HCT116 (cell line): Measurements from ENCODE around the gene DEXI. TPM values are rescaled to one million over a fixed set of nuclear protein-coding genes. Genes with fewer than 3 reads are reported as not detected.

Source experiments
- ATAC-seq: fragments of 200-7000 bp; cut with Tn5 transposase; 2 replicates; pipeline ENCODE4 v1.9.1; 2020; ENCODE audit warnings: mild to moderate bottlenecking, moderate library complexity
- BruUV-seq: library from RNA; stranded (reverse); fragments of 400-500 nt; replicated peaks from 2 replicates; lab custom pipeline; 2021; lab: Mats Ljungman, UMichigan
- CTCF ChIA-PET: fragments of 300-600 bp; sonication (Branson Sonifier 250); formaldehyde crosslinking; loops from one replicate; lab custom pipeline; 2021; ENCODE audit warnings: antibody characterized with exemption; lab: Charles Lee
- POLR2A ChIA-PET: fragments of 300-600, 350-600 bp; sonication (Branson Sonifier 250); formaldehyde crosslinking; loops from one replicate; lab custom pipeline; 2021; ENCODE audit warnings: antibody characterized with exemption; lab: Charles Lee
- RAD21 ChIA-PET, 2 experiments: fragments of 300-600 bp; sonication (Branson Sonifier 250); formaldehyde crosslinking; loops; one replicate each; lab custom pipeline; 2023; ENCODE audit warnings: low total read pairs in 2 of 2; ENCODE audit not compliant: uncharacterized antibody in 2 of 2, unreplicated experiment in 2 of 2, low non-redundant PET in 1 of 2; lab: Charles Lee
- DNase-seq: peaks from one replicate; pipeline ENCODE4 v3.0.0-alpha.2; 2010; ENCODE audit warnings: low read depth, low spot score
- H2AFZ ChIP-seq: fragments of 200-600 bp; shearing (Covaris generic), sonication (generic); 2 replicates; pipeline ENCODE4 v1.6.1; 2017; ENCODE audit warnings: low read depth, mixed run types, mixed read lengths, antibody characterized with exemption, low read length; ENCODE audit not compliant: poor library complexity, severe bottlenecking
- H3K27ac ChIP-seq: 2 replicates; pipeline ENCODE4 v1.5.1; 2012; ENCODE audit warnings: low read depth, low read length
- H3K27me3 ChIP-seq: fragments of 200-600 bp; sonication (generic); 2 replicates; pipeline ENCODE4 v1.6.1; 2016; ENCODE audit warnings: mixed run types, low read length, mixed read lengths; ENCODE audit not compliant: insufficient read depth
- H3K36me3 ChIP-seq, 2 experiments: fragments of 200-500 bp in 1 of 2; fragments of 200-600 bp in 1 of 2; sonication (Bioruptor generic) in 1 of 2; sonication (generic) in 1 of 2; 2 replicates each; pipeline versions ENCODE4 v1.5.1 to v1.6.1; 2014 to 2016; ENCODE audit warnings: low read length in 2 of 2, inconsistent platforms in 1 of 2, mixed read lengths in 1 of 2, mixed run types in 1 of 2; ENCODE audit not compliant: insufficient read depth in 2 of 2, control insufficient read depth in 1 of 2
- H3K4me1 ChIP-seq, 2 experiments: fragments of 200-600 bp in 1 of 2; sonication (generic) in 1 of 2; 2 replicates each; pipeline versions ENCODE4 v1.5.1 to v1.6.1; 2012 to 2017; ENCODE audit warnings: low read length in 2 of 2, inconsistent platforms in 1 of 2, mild to moderate bottlenecking in 1 of 2, mixed read lengths in 1 of 2, mixed run types in 1 of 2, moderate library complexity in 1 of 2; ENCODE audit not compliant: insufficient read depth in 2 of 2, control insufficient read depth in 1 of 2
- H3K4me2 ChIP-seq: fragments of 200-600 bp; sonication (generic); 2 replicates; pipeline ENCODE4 v1.6.1; 2017; ENCODE audit warnings: mixed run types, low read length, mixed read lengths
- H3K4me3 ChIP-seq, 2 experiments: fragments of 200-600 bp in 1 of 2; sonication (generic) in 1 of 2; replicated peaks in 1 of 2; 2 replicates each; pipeline ENCODE4 v1.5.1; 2011 to 2016; ENCODE audit warnings: low read length in 2 of 2, control low read depth in 1 of 2, low read depth in 1 of 2, mild to moderate bottlenecking in 1 of 2, mixed read lengths in 1 of 2, mixed run types in 1 of 2
- H3K79me2 ChIP-seq: fragments of 200-600 bp; sonication (generic); 2 replicates; pipeline ENCODE4 v1.6.1; 2017; ENCODE audit warnings: mild to moderate bottlenecking, mixed run types, low read length, moderate library complexity, mixed read lengths; ENCODE audit not compliant: insufficient read depth
- H3K9ac ChIP-seq: fragments of 200-600 bp; sonication (generic); 2 replicates; pipeline ENCODE4 v1.6.1; 2016; ENCODE audit warnings: low read length, mixed read lengths
- H3K9me2 ChIP-seq: fragments of 200-600 bp; sonication (generic), shearing (Covaris generic); 2 replicates; pipeline ENCODE4 v1.6.1; 2017; ENCODE audit warnings: mixed run types, mild to moderate bottlenecking, moderate library complexity; ENCODE audit not compliant: insufficient read depth
- H3K9me3 ChIP-seq, 2 experiments: fragments of 200-500 bp in 1 of 2; fragments of 200-600 bp in 1 of 2; sonication (Bioruptor generic) in 1 of 2; sonication (generic) in 1 of 2; 2 replicates each; pipeline ENCODE4 v1.6.1; 2014 to 2017; ENCODE audit warnings: low read length in 2 of 2, mixed read lengths in 2 of 2, inconsistent platforms in 1 of 2, low read depth in 1 of 2, mild to moderate bottlenecking in 1 of 2, mixed run types in 1 of 2, moderate library complexity in 1 of 2; ENCODE audit not compliant: control insufficient read depth in 1 of 2, insufficient read depth in 1 of 2
- H4K20me1 ChIP-seq: fragments of 200-600 bp; sonication (generic), shearing (Covaris generic); 2 replicates; pipeline ENCODE4 v1.6.1; 2017; ENCODE audit warnings: mixed run types, mild to moderate bottlenecking, moderate library complexity; ENCODE audit not compliant: insufficient read depth
- CEBPB ChIP-seq: IDR thresholded peaks from 2 replicates; pipeline ENCODE4 v1.6.1; 2012; ENCODE audit warnings: low read depth
- EGR1 ChIP-seq: IDR thresholded peaks from 2 replicates; pipeline ENCODE4 v1.6.1; 2012; ENCODE audit warnings: low read depth
- EZH2phosphoT487 ChIP-seq: fragments of 200-600 bp; IDR thresholded peaks from 2 replicates; pipeline ENCODE4 v1.6.1; 2018; ENCODE audit warnings: antibody characterized with exemption, borderline replicate concordance
- FOSL1 ChIP-seq: IDR thresholded peaks from 2 replicates; pipeline ENCODE4 v1.6.1; 2012; ENCODE audit warnings: low read depth
- JUND ChIP-seq: IDR thresholded peaks from 2 replicates; pipeline ENCODE4 v1.6.1; 2012
- POLR2A ChIP-seq: IDR thresholded peaks from 2 replicates; pipeline ENCODE4 v1.7.0; 2011; ENCODE audit warnings: borderline replicate concordance; ENCODE audit not compliant: insufficient read depth, insufficient read length; ENCODE audit errors: extremely low read depth
- POLR2AphosphoS5 ChIP-seq: IDR thresholded peaks from 2 replicates; pipeline ENCODE4 v1.6.1; 2011; ENCODE audit warnings: mild to moderate bottlenecking, low read depth, low read length, moderate library complexity
- RAD21 ChIP-seq: IDR thresholded peaks from 2 replicates; pipeline ENCODE4 v1.6.1; 2012; ENCODE audit warnings: low read depth, mild to moderate bottlenecking
- SIN3A ChIP-seq: IDR thresholded peaks from 2 replicates; pipeline ENCODE4 v1.6.1; 2012; ENCODE audit warnings: low read depth
- SP1 ChIP-seq: IDR thresholded peaks from 2 replicates; pipeline ENCODE4 v1.6.1; 2012; ENCODE audit warnings: low read depth
- SRF ChIP-seq: IDR thresholded peaks from 2 replicates; pipeline ENCODE4 v1.6.1; 2012; ENCODE audit warnings: low read depth
- TCF7L2 ChIP-seq: IDR thresholded peaks from 2 replicates; pipeline ENCODE4 v1.7.0; 2011; ENCODE audit warnings: borderline replicate concordance, inconsistent platforms; ENCODE audit not compliant: insufficient read depth, insufficient read length; ENCODE audit errors: extremely low read depth
- YY1 ChIP-seq: IDR thresholded peaks from 2 replicates; pipeline ENCODE4 v1.6.1; 2011; ENCODE audit warnings: low read length, low read depth, moderate library complexity, mild to moderate bottlenecking; ENCODE audit not compliant: insufficient replicate concordance; ENCODE audit errors: extremely low read depth
- ZFX ChIP-seq: fragments of 450-650 bp; IDR thresholded peaks from 2 replicates; pipeline ENCODE4 v1.6.1; 2017
- intact Hi-C: fragments of 100-400 bp; cut with micrococcal nuclease; formaldehyde crosslinking; loops from 2 replicates; pipeline ENCODE4 v1.10.0; 2022
- total RNA-seq: library from RNA; stranded (reverse); gene quantifications from one replicate; pipeline ENCODE4 v1.2.1, GENCODE V29; 2021; ENCODE audit not compliant: unreplicated experiment
- TF ChIP-seq, protein P1 (sequence below): IDR thresholded peaks from 2 replicates; pipeline ENCODE4 v1.6.1; 2012
- TF ChIP-seq, protein P2 (sequence below), 3 experiments: fragments of 200-600 bp in 1 of 3; sonication (generic) in 1 of 3; IDR thresholded peaks in 2 of 3; conservative IDR thresholded peaks in 1 of 3; 2 replicates each; pipeline ENCODE4 v1.5.1; 2012 to 2017; ENCODE audit warnings: low read depth in 2 of 3, low read length in 2 of 3, antibody characterized with exemption in 1 of 3, borderline replicate concordance in 1 of 3, control low read depth in 1 of 3, mild to moderate bottlenecking in 1 of 3, mixed read lengths in 1 of 3, mixed run types in 1 of 3, moderate library complexity in 1 of 3; ENCODE audit not compliant: insufficient read depth in 1 of 3
- TF ChIP-seq, protein P3 (sequence below): IDR thresholded peaks from 2 replicates; pipeline ENCODE4 v1.6.1; 2011; ENCODE audit warnings: mild to moderate bottlenecking, low read length, moderate library complexity; ENCODE audit not compliant: insufficient replicate concordance; ENCODE audit errors: extremely low read depth
- TF ChIP-seq, protein P4 (sequence below): IDR thresholded peaks from 2 replicates; pipeline ENCODE4 v1.6.1; 2012; ENCODE audit warnings: low read depth

The DEXI gene
- total RNA-seq, 1 experiment from 2014 or later, result 37.8 TPM

DNA sequence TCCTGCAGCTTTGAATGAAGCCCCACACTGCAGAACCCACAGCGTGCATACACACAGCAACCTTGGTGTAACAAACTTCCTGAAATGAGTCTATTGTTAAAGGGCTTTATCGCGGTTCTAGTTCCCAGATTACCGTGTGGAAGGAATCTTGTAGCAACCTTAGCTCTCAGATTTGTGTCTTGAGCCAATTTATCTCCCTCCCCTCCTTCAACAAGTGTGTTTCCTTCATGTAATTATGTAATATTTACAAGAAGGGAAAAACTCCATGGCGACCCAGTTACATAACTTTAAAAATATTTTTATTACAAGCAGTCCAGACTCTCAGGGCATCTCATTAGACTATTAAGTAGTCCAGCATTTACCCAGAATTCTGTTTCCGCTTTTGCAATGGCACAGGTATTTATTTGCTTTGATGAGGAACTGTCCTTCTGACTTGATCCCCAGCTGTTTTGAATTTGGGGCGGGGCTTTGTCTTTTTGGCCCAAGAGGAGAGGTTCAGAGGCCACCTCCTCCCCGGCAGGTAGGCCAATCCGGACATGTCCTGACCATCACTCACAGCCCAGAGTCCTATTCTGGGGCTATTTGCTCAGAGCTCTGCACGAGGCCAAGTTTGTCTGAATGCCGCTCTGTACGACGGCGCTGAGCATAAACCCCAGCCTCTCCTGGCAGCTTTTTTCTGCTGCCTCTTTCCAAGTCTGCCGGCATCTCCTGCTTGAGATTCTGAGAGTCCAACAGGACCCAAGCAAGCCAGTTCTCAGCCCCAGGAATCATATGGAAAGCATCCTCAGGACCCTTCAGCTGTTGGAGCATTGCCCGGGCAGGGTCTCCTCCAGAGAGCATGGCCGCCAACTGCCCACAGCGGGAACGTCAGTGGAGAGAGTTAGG, 37.7 kb upstream of the DEXI start:
- Histone ChIP-seq H3K4me3 (no peak overlapping the region), H3K27ac (no peak overlapping the region), H3K4me2 (no peak overlapping the region), H3K79me2 (no peaks in the 10 kb centered on the region)
- intact Hi-C loops, result no loop called here
- BruUV-seq, result no TSS peak
- POLR2A ChIA-PET, result interaction anchor here (0.9 kb wide), 1 partner anchor 276 kb away, joined by 5 read pairs; the partner anchor contains the start of gene SOCS1
- TF ChIP-seq CEBPB (no peak), POLR2AphosphoS5 (no peak), RAD21 (no peak), SP1 (no peak), EZH2phosphoT487 (no peak), ZFX (no peak), TCF7L2 (no peak), JUND (no peak), YY1 (no peak), FOSL1 (no peak), SIN3A (no peak), POLR2A (no peak), EGR1 (no peak), SRF (no peak)
- TF ChIP-seq, protein P1, sequence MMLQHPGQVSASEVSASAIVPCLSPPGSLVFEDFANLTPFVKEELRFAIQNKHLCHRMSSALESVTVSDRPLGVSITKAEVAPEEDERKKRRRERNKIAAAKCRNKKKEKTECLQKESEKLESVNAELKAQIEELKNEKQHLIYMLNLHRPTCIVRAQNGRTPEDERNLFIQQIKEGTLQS, result no peak
- TF ChIP-seq, protein P2, sequence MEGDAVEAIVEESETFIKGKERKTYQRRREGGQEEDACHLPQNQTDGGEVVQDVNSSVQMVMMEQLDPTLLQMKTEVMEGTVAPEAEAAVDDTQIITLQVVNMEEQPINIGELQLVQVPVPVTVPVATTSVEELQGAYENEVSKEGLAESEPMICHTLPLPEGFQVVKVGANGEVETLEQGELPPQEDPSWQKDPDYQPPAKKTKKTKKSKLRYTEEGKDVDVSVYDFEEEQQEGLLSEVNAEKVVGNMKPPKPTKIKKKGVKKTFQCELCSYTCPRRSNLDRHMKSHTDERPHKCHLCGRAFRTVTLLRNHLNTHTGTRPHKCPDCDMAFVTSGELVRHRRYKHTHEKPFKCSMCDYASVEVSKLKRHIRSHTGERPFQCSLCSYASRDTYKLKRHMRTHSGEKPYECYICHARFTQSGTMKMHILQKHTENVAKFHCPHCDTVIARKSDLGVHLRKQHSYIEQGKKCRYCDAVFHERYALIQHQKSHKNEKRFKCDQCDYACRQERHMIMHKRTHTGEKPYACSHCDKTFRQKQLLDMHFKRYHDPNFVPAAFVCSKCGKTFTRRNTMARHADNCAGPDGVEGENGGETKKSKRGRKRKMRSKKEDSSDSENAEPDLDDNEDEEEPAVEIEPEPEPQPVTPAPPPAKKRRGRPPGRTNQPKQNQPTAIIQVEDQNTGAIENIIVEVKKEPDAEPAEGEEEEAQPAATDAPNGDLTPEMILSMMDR (IDR thresholded peaks at IDR 0.05 in 2 of 3, conservative IDR thresholded peaks at IDR 0.05 in 1 of 3; ENCODE audit: borderline replicate concordance in 1 of 3, insufficient read depth in 1 of 3, low read depth in 2 of 3, low read length in 2 of 3), result no peak
- TF ChIP-seq, protein P3, sequence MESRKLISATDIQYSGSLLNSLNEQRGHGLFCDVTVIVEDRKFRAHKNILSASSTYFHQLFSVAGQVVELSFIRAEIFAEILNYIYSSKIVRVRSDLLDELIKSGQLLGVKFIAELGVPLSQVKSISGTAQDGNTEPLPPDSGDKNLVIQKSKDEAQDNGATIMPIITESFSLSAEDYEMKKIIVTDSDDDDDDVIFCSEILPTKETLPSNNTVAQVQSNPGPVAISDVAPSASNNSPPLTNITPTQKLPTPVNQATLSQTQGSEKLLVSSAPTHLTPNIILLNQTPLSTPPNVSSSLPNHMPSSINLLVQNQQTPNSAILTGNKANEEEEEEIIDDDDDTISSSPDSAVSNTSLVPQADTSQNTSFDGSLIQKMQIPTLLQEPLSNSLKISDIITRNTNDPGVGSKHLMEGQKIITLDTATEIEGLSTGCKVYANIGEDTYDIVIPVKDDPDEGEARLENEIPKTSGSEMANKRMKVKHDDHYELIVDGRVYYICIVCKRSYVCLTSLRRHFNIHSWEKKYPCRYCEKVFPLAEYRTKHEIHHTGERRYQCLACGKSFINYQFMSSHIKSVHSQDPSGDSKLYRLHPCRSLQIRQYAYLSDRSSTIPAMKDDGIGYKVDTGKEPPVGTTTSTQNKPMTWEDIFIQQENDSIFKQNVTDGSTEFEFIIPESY, result no peak
- TF ChIP-seq, protein P4, sequence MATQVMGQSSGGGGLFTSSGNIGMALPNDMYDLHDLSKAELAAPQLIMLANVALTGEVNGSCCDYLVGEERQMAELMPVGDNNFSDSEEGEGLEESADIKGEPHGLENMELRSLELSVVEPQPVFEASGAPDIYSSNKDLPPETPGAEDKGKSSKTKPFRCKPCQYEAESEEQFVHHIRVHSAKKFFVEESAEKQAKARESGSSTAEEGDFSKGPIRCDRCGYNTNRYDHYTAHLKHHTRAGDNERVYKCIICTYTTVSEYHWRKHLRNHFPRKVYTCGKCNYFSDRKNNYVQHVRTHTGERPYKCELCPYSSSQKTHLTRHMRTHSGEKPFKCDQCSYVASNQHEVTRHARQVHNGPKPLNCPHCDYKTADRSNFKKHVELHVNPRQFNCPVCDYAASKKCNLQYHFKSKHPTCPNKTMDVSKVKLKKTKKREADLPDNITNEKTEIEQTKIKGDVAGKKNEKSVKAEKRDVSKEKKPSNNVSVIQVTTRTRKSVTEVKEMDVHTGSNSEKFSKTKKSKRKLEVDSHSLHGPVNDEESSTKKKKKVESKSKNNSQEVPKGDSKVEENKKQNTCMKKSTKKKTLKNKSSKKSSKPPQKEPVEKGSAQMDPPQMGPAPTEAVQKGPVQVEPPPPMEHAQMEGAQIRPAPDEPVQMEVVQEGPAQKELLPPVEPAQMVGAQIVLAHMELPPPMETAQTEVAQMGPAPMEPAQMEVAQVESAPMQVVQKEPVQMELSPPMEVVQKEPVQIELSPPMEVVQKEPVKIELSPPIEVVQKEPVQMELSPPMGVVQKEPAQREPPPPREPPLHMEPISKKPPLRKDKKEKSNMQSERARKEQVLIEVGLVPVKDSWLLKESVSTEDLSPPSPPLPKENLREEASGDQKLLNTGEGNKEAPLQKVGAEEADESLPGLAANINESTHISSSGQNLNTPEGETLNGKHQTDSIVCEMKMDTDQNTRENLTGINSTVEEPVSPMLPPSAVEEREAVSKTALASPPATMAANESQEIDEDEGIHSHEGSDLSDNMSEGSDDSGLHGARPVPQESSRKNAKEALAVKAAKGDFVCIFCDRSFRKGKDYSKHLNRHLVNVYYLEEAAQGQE, result no peak
- TF ChIP-seq, all 23 proteins: peak for 0
- ChIA-PET CTCF (interaction anchor here (1.0 to 1.6 kb wide), 2 partner anchors 9 to 392 kb away, joined by 3 to 6 read pairs; no protein-coding TSS in a partner anchor), RAD21 (no interaction called here)
- Histone ChIP-seq H4K20me1 (no peaks in the 10 kb centered on the region), H3K9me3 (no peaks in the 10 kb centered on the region), H3K27me3 (no peaks in the 10 kb centered on the region), H3K4me1 (peaks cover 0 to 5% of the 10 kb centered on the region in 2 experiments; a peak in 1 of 4 replicates), H3K36me3 (no peaks in the 10 kb centered on the region; a peak in 1 of 4 replicates), H2AFZ (no peak overlapping the region), H3K9ac (no peak overlapping the region), H3K9me2 (no peaks in the 10 kb centered on the region)
- ATAC-seq (no peak), DNase-seq (no peak)
